Suprapubic skin (tissue), 4 donors: ENCODE data around the gene IMMP2L. TPM values are rescaled to one million over a fixed set of nuclear protein-coding genes. Genes with fewer than 3 reads are reported as not detected.

Experiments used
- DNase-seq, 2 donors: peaks; one replicate each; pipeline ENCODE4 v3.0.0-alpha.2; 2019; ENCODE audit warnings: low spot score in 2 of 2
- H3K27ac ChIP-seq: fragments of 200-600 bp; sonication (generic); one replicate; pipeline ENCODE4 v1.5.1; 2019
- H3K27me3 ChIP-seq: fragments of 200-600 bp; sonication (generic); one replicate; pipeline ENCODE4 v1.5.1; 2019
- H3K36me3 ChIP-seq: fragments of 200-600 bp; sonication (generic); one replicate; pipeline ENCODE4 v1.5.1; 2019
- H3K4me1 ChIP-seq: fragments of 200-600 bp; sonication (generic); one replicate; pipeline ENCODE4 v1.5.1; 2019
- H3K4me3 ChIP-seq: fragments of 200-600 bp; sonication (generic); one replicate; pipeline ENCODE4 v1.5.1; 2019; ENCODE audit warnings: mild to moderate bottlenecking
- H3K9me3 ChIP-seq: fragments of 200-600 bp; sonication (generic); one replicate; pipeline ENCODE4 v1.5.1; 2019
- CTCF ChIP-seq, 2 donors: fragments of 200-600 bp in 1 of 2; fragments of 450-650 bp in 1 of 2; sonication (generic) in 1 of 2; IDR thresholded peaks; one replicate each; pipeline ENCODE4 v1.5.1; 2016 to 2019; ENCODE audit warnings: antibody characterized with exemption in 2 of 2, mild to moderate bottlenecking in 1 of 2, moderate library complexity in 1 of 2
- EP300 ChIP-seq: sonication (generic); formaldehyde crosslinking; IDR thresholded peaks from one replicate; pipeline ENCODE4 v1.6.1; 2017; ENCODE audit warnings: antibody characterized with exemption
- POLR2A ChIP-seq, 2 donors: fragments of 450-650 bp; IDR thresholded peaks; one replicate each; pipeline ENCODE4 v1.6.1; 2017; ENCODE audit warnings: antibody characterized with exemption in 2 of 2, mild to moderate bottlenecking in 2 of 2, moderate library complexity in 2 of 2
- POLR2AphosphoS5 ChIP-seq, 3 donors: sonication (generic); formaldehyde crosslinking; IDR thresholded peaks; one replicate each; pipeline ENCODE4 v1.6.1; 2017; ENCODE audit warnings: antibody characterized with exemption in 3 of 3
- WGBS: methylation state at CpG from one replicate; pipeline ENCODE4 v1.1.5; 2018; 5-methylcytosine and 5-hydroxymethylcytosine counted together
- total RNA-seq, 4 donors: library from RNA; depleted of rRNA; stranded (reverse); fragments of >200 nt; gene quantifications; one replicate each; pipeline ENCODE4 v1.1.0, GENCODE V29; 2016

Gene IMMP2L
- total RNA-seq, 4 donors from 2014 or later = 10.6 to 20.6 (median 14.6) TPM

- 83% methylated on average over 2 of the region's 2 CpGs for WGBS
- Histone ChIP-seq H3K4me1 (no peaks in the 10 kb centered on the region), H3K4me3 (no peak overlapping the region), H3K36me3 (no peaks in the 10 kb centered on the region), H3K9me3 (no peaks in the 10 kb centered on the region), H3K27me3 (no peaks in the 10 kb centered on the region), H3K27ac (no peak overlapping the region)
- TF ChIP-seq POLR2AphosphoS5 (IDR thresholded peaks at IDR 0.05) = no peak
- no peak for TF ChIP-seq POLR2A (IDR thresholded peaks at IDR 0.05)
- TF ChIP-seq EP300 = no peak
- TF ChIP-seq CTCF (IDR thresholded peaks at IDR 0.05) = no peak
- DNase-seq = no peak
These were observed 511.3 kb downstream of the IMMP2L start for GRCh38 chr7:111050875-111051416.

- no peak overlapping the region for H3K4me3 ChIP-seq
- H3K9me3 ChIP-seq = no peaks in the 10 kb centered on the region
- H3K4me1 ChIP-seq = no peaks in the 10 kb centered on the region
- TF ChIP-seq POLR2AphosphoS5 (IDR thresholded peaks at IDR 0.05) (no peak), POLR2A (IDR thresholded peaks at IDR 0.05) (no peak), CTCF (IDR thresholded peaks at IDR 0.05) (no peak), EP300 (no peak)
- H3K27me3 ChIP-seq = no peaks in the 10 kb centered on the region
- DNase-seq = no peak
- H3K36me3 ChIP-seq = no peaks in the 10 kb centered on the region
- WGBS = 75% methylated on average over 7 of the region's 7 CpGs
- no peak overlapping the region for H3K27ac ChIP-seq
These were observed 512.2 kb downstream of the IMMP2L start for GRCh38 chr7:111049971-111050680.

- TF ChIP-seq EP300 (no peak), POLR2AphosphoS5 (IDR thresholded peaks at IDR 0.05) (no peak), CTCF (IDR thresholded peaks at IDR 0.05) (no peak), POLR2A (IDR thresholded peaks at IDR 0.05) (no peak)
- Histone ChIP-seq H3K27ac (no peak overlapping the region), H3K9me3 (no peaks in the 10 kb centered on the region), H3K36me3 (no peaks in the 10 kb centered on the region), H3K4me1 (no peaks in the 10 kb centered on the region), H3K27me3 (no peaks in the 10 kb centered on the region), H3K4me3 (no peak overlapping the region)
- no peak for DNase-seq
- WGBS = 96% methylated on average over 4 of the region's 4 CpGs
These were observed 514.7 kb downstream of the IMMP2L start for GRCh38 chr7:111047595-111047994.

GRCh38 chr7:111045449-111045848, 516.8 kb downstream of the IMMP2L start:
- Histone ChIP-seq H3K27ac (no peak overlapping the region), H3K4me1 (no peaks in the 10 kb centered on the region), H3K36me3 (no peaks in the 10 kb centered on the region), H3K9me3 (no peaks in the 10 kb centered on the region), H3K4me3 (no peak overlapping the region), H3K27me3 (no peaks in the 10 kb centered on the region)
- DNase-seq = no peak
- TF ChIP-seq CTCF (IDR thresholded peaks at IDR 0.05) (no peak), EP300 (no peak), POLR2AphosphoS5 (IDR thresholded peaks at IDR 0.05) (no peak), POLR2A (IDR thresholded peaks at IDR 0.05) (no peak)

DNA sequence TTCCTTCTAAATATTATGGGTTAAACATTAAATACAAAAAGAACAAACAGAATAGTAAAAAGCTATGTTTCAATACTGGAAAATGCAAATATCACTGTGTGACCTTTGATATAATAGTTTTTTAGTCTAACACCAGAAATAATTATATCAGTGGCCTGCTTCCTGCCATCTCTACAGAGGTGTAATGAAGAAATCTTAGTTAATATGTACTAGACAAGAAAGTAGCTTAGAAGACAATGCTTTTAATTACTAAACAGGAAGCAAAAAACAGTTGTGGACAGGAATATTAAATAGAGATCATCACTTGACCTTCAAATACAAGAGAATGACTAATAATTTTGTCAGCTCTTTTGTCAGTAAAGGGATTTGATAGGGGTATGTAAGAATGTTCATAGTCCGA, 518.7 kb downstream of the IMMP2L start:
- Histone ChIP-seq H3K27ac (no peak overlapping the region), H3K27me3 (no peaks in the 10 kb centered on the region), H3K4me3 (no peak overlapping the region), H3K4me1 (no peaks in the 10 kb centered on the region), H3K9me3 (no peaks in the 10 kb centered on the region), H3K36me3 (no peaks in the 10 kb centered on the region)
- TF ChIP-seq POLR2A (IDR thresholded peaks at IDR 0.05) = no peak
- no peak for TF ChIP-seq CTCF (IDR thresholded peaks at IDR 0.05)
- TF ChIP-seq EP300 = no peak
- no peak for TF ChIP-seq POLR2AphosphoS5 (IDR thresholded peaks at IDR 0.05)
- no peak for DNase-seq
- WGBS = 96% methylated on average over 1 of the region's 1 CpG
